ENCODE measurements around the gene MTHFD1L.

The MTHFD1L gene

GRCh38 chr6:151075005-151075404 lies 209.5 kb downstream of the MTHFD1L start:
- no peaks in the 10 kb centered on the region for H3F3A ChIP-seq (ENCODE audit: control insufficient read depth, insufficient read depth)
- no peak overlapping the region for H3K27ac ChIP-seq (ENCODE audit: low read depth, low read length)
- peaks cover 9% of the 10 kb centered on the region; the same call in 1 of the 2 replicates for H3K9me3 ChIP-seq (ENCODE audit: control insufficient read depth, insufficient read depth, low read length)
- H3K4me1 ChIP-seq (ENCODE audit: control insufficient read depth, low read length): peaks cover 12% of the 10 kb centered on the region
- H4K20me1 ChIP-seq (ENCODE audit: control insufficient read depth, insufficient read depth, low read depth, low read length): no peaks in the 10 kb centered on the region
- H3K4me3 ChIP-seq (ENCODE audit: low read length): no peak overlapping the region
- no peaks in the 10 kb centered on the region for H3K9me2 ChIP-seq (replicated peaks; ENCODE audit: control insufficient read depth, low read length)
- TF ChIP-seq CTCF (IDR thresholded peaks at IDR 0.05; ENCODE audit: low read depth, low read length, poor library complexity, severe bottlenecking) (no peak), EZH2phosphoT487 (IDR thresholded peaks at IDR 0.05; ENCODE audit: borderline replicate concordance, low read length) (no peak)
- H3K27me3 ChIP-seq (ENCODE audit: control insufficient read depth, low read length): no peaks in the 10 kb centered on the region
- H3K36me3 ChIP-seq (ENCODE audit: control insufficient read depth, low read length): peaks cover 47% of the 10 kb centered on the region
- no peaks in the 10 kb centered on the region for H3K79me2 ChIP-seq (ENCODE audit: control insufficient read depth, low read length)
- no peak overlapping the region for H3K4me2 ChIP-seq (ENCODE audit: low read length)

- H4K20me1 ChIP-seq (ENCODE audit: control insufficient read depth, insufficient read depth, low read depth, low read length): no peaks in the 10 kb centered on the region
- H3K9me3 ChIP-seq (ENCODE audit: control insufficient read depth, insufficient read depth, low read length): peaks cover 9% of the 10 kb centered on the region; the same call in 1 of the 2 replicates
- no peak overlapping the region for H3K4me3 ChIP-seq (ENCODE audit: low read length)
- TF ChIP-seq EZH2phosphoT487 (IDR thresholded peaks at IDR 0.05; ENCODE audit: borderline replicate concordance, low read length): no peak
- no peaks in the 10 kb centered on the region for H3F3A ChIP-seq (ENCODE audit: control insufficient read depth, insufficient read depth)
- peaks cover 12% of the 10 kb centered on the region for H3K4me1 ChIP-seq (ENCODE audit: control insufficient read depth, low read length)
- no peaks in the 10 kb centered on the region for H3K27me3 ChIP-seq (ENCODE audit: control insufficient read depth, low read length)
- H3K27ac ChIP-seq (ENCODE audit: low read depth, low read length): no peak overlapping the region
- H3K79me2 ChIP-seq (ENCODE audit: control insufficient read depth, low read length): no peaks in the 10 kb centered on the region
- no peak overlapping the region for H3K4me2 ChIP-seq (ENCODE audit: low read length)
- H3K36me3 ChIP-seq (ENCODE audit: control insufficient read depth, low read length): peaks cover 43% of the 10 kb centered on the region
- no peaks in the 10 kb centered on the region for H3K9me2 ChIP-seq (replicated peaks; ENCODE audit: control insufficient read depth, low read length)
Measured at GRCh38 chr6:151075527-151075926, 210.0 kb downstream of the MTHFD1L start.

- TF ChIP-seq CTCF (IDR thresholded peaks at IDR 0.05; ENCODE audit: low read depth, low read length, poor library complexity, severe bottlenecking) (no peak), EZH2phosphoT487 (IDR thresholded peaks at IDR 0.05; ENCODE audit: borderline replicate concordance, low read length) (no peak)
- no peak overlapping the region for H3K4me3 ChIP-seq (ENCODE audit: low read length)
- no peaks in the 10 kb centered on the region for H3K27me3 ChIP-seq (ENCODE audit: control insufficient read depth, low read length)
- H4K20me1 ChIP-seq (ENCODE audit: control insufficient read depth, insufficient read depth, low read depth, low read length): no peaks in the 10 kb centered on the region
- H3K36me3 ChIP-seq (ENCODE audit: control insufficient read depth, low read length): peaks cover 38% of the 10 kb centered on the region
- no peaks in the 10 kb centered on the region for H3K9me2 ChIP-seq (replicated peaks; ENCODE audit: control insufficient read depth, low read length)
- H3K4me2 ChIP-seq (ENCODE audit: low read length): no peak overlapping the region
- H3K9me3 ChIP-seq (ENCODE audit: control insufficient read depth, insufficient read depth, low read length): peaks cover 9% of the 10 kb centered on the region; the same call in 1 of the 2 replicates
- no peaks in the 10 kb centered on the region for H3F3A ChIP-seq (ENCODE audit: control insufficient read depth, insufficient read depth)
- H3K4me1 ChIP-seq (ENCODE audit: control insufficient read depth, low read length): peaks cover 12% of the 10 kb centered on the region
- no peak overlapping the region for H3K27ac ChIP-seq (ENCODE audit: low read depth, low read length)
- no peaks in the 10 kb centered on the region for H3K79me2 ChIP-seq (ENCODE audit: control insufficient read depth, low read length)
Measured at GRCh38 chr6:151075930-151076555, 210.5 kb downstream of the MTHFD1L start.

- TF ChIP-seq CTCF (IDR thresholded peaks at IDR 0.05; ENCODE audit: low read depth, low read length, poor library complexity, severe bottlenecking) (no peak), EZH2phosphoT487 (IDR thresholded peaks at IDR 0.05; ENCODE audit: borderline replicate concordance, low read length) (no peak)
- Histone ChIP-seq H3K4me2 (ENCODE audit: low read length) (no peak overlapping the region), H3K27me3 (ENCODE audit: control insufficient read depth, low read length) (no peaks in the 10 kb centered on the region), H3K27ac (ENCODE audit: low read depth, low read length) (no peak overlapping the region), H3F3A (ENCODE audit: control insufficient read depth, insufficient read depth) (no peaks in the 10 kb centered on the region), H3K4me3 (ENCODE audit: low read length) (no peak overlapping the region), H3K9me2 (replicated peaks; ENCODE audit: control insufficient read depth, low read length) (no peaks in the 10 kb centered on the region), H3K4me1 (ENCODE audit: control insufficient read depth, low read length) (peaks cover under 1% of the 10 kb centered on the region; the same call in 1 of the 2 replicates), H4K20me1 (ENCODE audit: control insufficient read depth, insufficient read depth, low read depth, low read length) (no peaks in the 10 kb centered on the region), H3K36me3 (ENCODE audit: control insufficient read depth, low read length) (peaks cover 22% of the 10 kb centered on the region), H3K9me3 (ENCODE audit: control insufficient read depth, insufficient read depth, low read length) (peaks cover 9% of the 10 kb centered on the region; the same call in 1 of the 2 replicates), H3K79me2 (ENCODE audit: control insufficient read depth, low read length) (no peaks in the 10 kb centered on the region)
Measured at GRCh38 chr6:151078655-151079054, 213.2 kb downstream of the MTHFD1L start.

Data from DOHH2 (cell line).